Panc1 (cell line): ENCODE data around the gene MASP2.

ENCODE experiments used
- POLR2AphosphoS5 ChIP-seq: IDR thresholded peaks from 2 replicates; pipeline ENCODE4 v1.6.1; 2012; ENCODE audit warnings: mild to moderate bottlenecking, low read depth, low read length, moderate library complexity
- TF ChIP-seq, protein P1 (sequence below): fragments of 450-650 bp; IDR thresholded peaks from 2 replicates; pipeline ENCODE4 v1.5.1; 2017; ENCODE audit warnings: mild to moderate bottlenecking

GRCh38 chr1:11053758-11054137 is 6.7 kb upstream of the MASP2 start:
- no peak; the same call in 1 of the 2 replicates for TF ChIP-seq POLR2AphosphoS5
- TF ChIP-seq, protein P1, sequence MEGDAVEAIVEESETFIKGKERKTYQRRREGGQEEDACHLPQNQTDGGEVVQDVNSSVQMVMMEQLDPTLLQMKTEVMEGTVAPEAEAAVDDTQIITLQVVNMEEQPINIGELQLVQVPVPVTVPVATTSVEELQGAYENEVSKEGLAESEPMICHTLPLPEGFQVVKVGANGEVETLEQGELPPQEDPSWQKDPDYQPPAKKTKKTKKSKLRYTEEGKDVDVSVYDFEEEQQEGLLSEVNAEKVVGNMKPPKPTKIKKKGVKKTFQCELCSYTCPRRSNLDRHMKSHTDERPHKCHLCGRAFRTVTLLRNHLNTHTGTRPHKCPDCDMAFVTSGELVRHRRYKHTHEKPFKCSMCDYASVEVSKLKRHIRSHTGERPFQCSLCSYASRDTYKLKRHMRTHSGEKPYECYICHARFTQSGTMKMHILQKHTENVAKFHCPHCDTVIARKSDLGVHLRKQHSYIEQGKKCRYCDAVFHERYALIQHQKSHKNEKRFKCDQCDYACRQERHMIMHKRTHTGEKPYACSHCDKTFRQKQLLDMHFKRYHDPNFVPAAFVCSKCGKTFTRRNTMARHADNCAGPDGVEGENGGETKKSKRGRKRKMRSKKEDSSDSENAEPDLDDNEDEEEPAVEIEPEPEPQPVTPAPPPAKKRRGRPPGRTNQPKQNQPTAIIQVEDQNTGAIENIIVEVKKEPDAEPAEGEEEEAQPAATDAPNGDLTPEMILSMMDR: no peak
